GM19452 (cell line): Measurements from ENCODE around the gene ARHGEF28.
A peak's percentile ranks its signal among the peaks of the same experiment; 100 is the strongest.

Experiments used
- ATAC-seq: cut with Tn5 transposase; IDR thresholded peaks from one replicate; pipeline ENCODE4 v1.9.1; 2021; ENCODE audit not compliant: unreplicated experiment

The ARHGEF28 gene

GRCh38 chr5:73739650-73740049 lies 113.7 kb downstream of the ARHGEF28 start:
- ATAC-seq, result no peak

- ATAC-seq, result no peak
These were observed 114.3 kb downstream of the ARHGEF28 start for GRCh38 chr5:73740274-73740790.

- no peak for ATAC-seq
These were observed 117.2 kb downstream of the ARHGEF28 start for GRCh38 chr5:73743161-73743560.

- no peak for ATAC-seq
These were observed 119.8 kb downstream of the ARHGEF28 start for GRCh38 chr5:73745836-73746235.

- ATAC-seq, result no peak
These were observed 120.6 kb downstream of the ARHGEF28 start for GRCh38 chr5:73746608-73747007.

GRCh38 chr5:73747696-73748380 lies 121.8 kb downstream of the ARHGEF28 start:
- ATAC-seq, result no peak

- no peak for ATAC-seq
These were observed 122.8 kb downstream of the ARHGEF28 start for GRCh38 chr5:73748510-73749400.

- ATAC-seq, result no peak
These were observed 123.7 kb downstream of the ARHGEF28 start for GRCh38 chr5:73749485-73750270.

- peak; percentile 77 for ATAC-seq
These were observed 125.4 kb downstream of the ARHGEF28 start for GRCh38 chr5:73751254-73751914.

- no peak for ATAC-seq
These were observed 128.3 kb downstream of the ARHGEF28 start for GRCh38 chr5:73754254-73754653.

- no peak for ATAC-seq
These were observed 131.4 kb downstream of the ARHGEF28 start for GRCh38 chr5:73757416-73757815.

- ATAC-seq, result peak; percentile 76
These were observed 133.8 kb downstream of the ARHGEF28 start for GRCh38 chr5:73759771-73760170.

GRCh38 chr5:73763300-73764032 lies 137.5 kb downstream of the ARHGEF28 start:
- ATAC-seq, result no peak

GRCh38 chr5:73764586-73764985 lies 138.6 kb downstream of the ARHGEF28 start:
- no peak for ATAC-seq

- ATAC-seq, result no peak
These were observed 139.0 kb downstream of the ARHGEF28 start for GRCh38 chr5:73764996-73765395.

- no peak for ATAC-seq
These were observed 140.9 kb downstream of the ARHGEF28 start for GRCh38 chr5:73766902-73767301.

GRCh38 chr5:73770172-73771025 lies 144.4 kb downstream of the ARHGEF28 start:
- ATAC-seq, result no peak

GRCh38 chr5:73774924-73775323 lies 148.9 kb downstream of the ARHGEF28 start:
- no peak for ATAC-seq

GRCh38 chr5:73776405-73776804 lies 150.4 kb downstream of the ARHGEF28 start:
- ATAC-seq, result no peak
